ENCODE measurements around the gene CAB39. TPM values are rescaled to one million over a fixed set of nuclear protein-coding genes. Genes with fewer than 3 reads are reported as not detected.

CAB39 gene
- polyA plus RNA-seq, 1 donor from 2014 or later: 118 TPM

- H3K4me2 ChIP-seq (ENCODE audit: low read length): no peak overlapping the region
- no peak overlapping the region for H3K9ac ChIP-seq (ENCODE audit: low read length)
These were observed 85.2 kb downstream of the CAB39 start for GRCh38 chr2:230797515-230798495.

GRCh38 chr2:230798769-230799399 lies 86.2 kb downstream of the CAB39 start:
- Histone ChIP-seq H3K4me3 (ENCODE audit: low read length) (no peak overlapping the region), H3K36me3 (ENCODE audit: insufficient read depth, low read length) (no peaks in the 10 kb centered on the region), H2AFZ (ENCODE audit: low read depth, low read length) (no peak overlapping the region), H4K20me1 (ENCODE audit: insufficient read depth) (no peaks in the 10 kb centered on the region), H3K9ac (ENCODE audit: low read length) (no peak overlapping the region), H3K4me2 (ENCODE audit: low read length) (no peak overlapping the region), H3K79me2 (replicated peaks; ENCODE audit: insufficient read depth, low read length) (no peaks in the 10 kb centered on the region), H3K27me3 (ENCODE audit: insufficient read depth, low read depth, low read length) (no peaks in the 10 kb centered on the region), H3K27ac (ENCODE audit: low read length) (no peak overlapping the region), H3K9me2 (ENCODE audit: insufficient read depth, low read length) (no peaks in the 10 kb centered on the region), H3F3A (ENCODE audit: insufficient read depth, low read length, poor library complexity, severe bottlenecking) (no peaks in the 10 kb centered on the region), H3K9me3 (ENCODE audit: low read length) (no peaks in the 10 kb centered on the region)
- TF ChIP-seq MXI1 (conservative IDR thresholded peaks at IDR 0.05; ENCODE audit: poor library complexity, severe bottlenecking) (no peak), REST (IDR thresholded peaks at IDR 0.05; ENCODE audit: borderline replicate concordance) (no peak), CTCF (IDR thresholded peaks at IDR 0.05; ENCODE audit: poor library complexity, severe bottlenecking) (peak; percentile 69), EZH2 (IDR thresholded peaks at IDR 0.05; ENCODE audit: borderline replicate concordance, insufficient read depth, low read length, poor library complexity, severe bottlenecking) (no peak), TAF1 (IDR thresholded peaks at IDR 0.05; ENCODE audit: low read depth) (no peak), SMC3 (conservative IDR thresholded peaks at IDR 0.05; ENCODE audit: poor library complexity) (peak; percentile 53), RAD21 (conservative IDR thresholded peaks at IDR 0.05) (peak; percentile 57), EP300 (conservative IDR thresholded peaks at IDR 0.05; ENCODE audit: poor library complexity, severe bottlenecking) (no peak), POLR2AphosphoS5 (IDR thresholded peaks at IDR 0.05) (no peak)

More at GRCh38 chr2:230797515-230798495, 85.2 kb downstream of the CAB39 start:
- Histone ChIP-seq H3K27me3 (ENCODE audit: insufficient read depth, low read depth, low read length) (no peaks in the 10 kb centered on the region), H3K36me3 (ENCODE audit: insufficient read depth, low read length) (no peaks in the 10 kb centered on the region), H4K20me1 (ENCODE audit: insufficient read depth) (no peaks in the 10 kb centered on the region), H3K27ac (ENCODE audit: low read length) (no peak overlapping the region), H3K4me3 (ENCODE audit: low read length) (no peak overlapping the region), H3K9me3 (ENCODE audit: low read length) (no peaks in the 10 kb centered on the region), H3K79me2 (replicated peaks; ENCODE audit: insufficient read depth, low read length) (no peaks in the 10 kb centered on the region), H2AFZ (ENCODE audit: low read depth, low read length) (no peak overlapping the region), H3K9me2 (ENCODE audit: insufficient read depth, low read length) (no peaks in the 10 kb centered on the region), H3F3A (ENCODE audit: insufficient read depth, low read length, poor library complexity, severe bottlenecking) (no peaks in the 10 kb centered on the region)
- no peak for TF ChIP-seq SMC3 (conservative IDR thresholded peaks at IDR 0.05; ENCODE audit: poor library complexity)

All from neural cell (in vitro differentiated cells).